GM21447 (cell line): Measurements from ENCODE around the gene DRGX.

Experiments
- ATAC-seq: cut with Tn5 transposase; IDR thresholded peaks from one replicate; pipeline ENCODE4 v1.9.1; 2021; ENCODE audit not compliant: unreplicated experiment

Gene DRGX

DNA sequence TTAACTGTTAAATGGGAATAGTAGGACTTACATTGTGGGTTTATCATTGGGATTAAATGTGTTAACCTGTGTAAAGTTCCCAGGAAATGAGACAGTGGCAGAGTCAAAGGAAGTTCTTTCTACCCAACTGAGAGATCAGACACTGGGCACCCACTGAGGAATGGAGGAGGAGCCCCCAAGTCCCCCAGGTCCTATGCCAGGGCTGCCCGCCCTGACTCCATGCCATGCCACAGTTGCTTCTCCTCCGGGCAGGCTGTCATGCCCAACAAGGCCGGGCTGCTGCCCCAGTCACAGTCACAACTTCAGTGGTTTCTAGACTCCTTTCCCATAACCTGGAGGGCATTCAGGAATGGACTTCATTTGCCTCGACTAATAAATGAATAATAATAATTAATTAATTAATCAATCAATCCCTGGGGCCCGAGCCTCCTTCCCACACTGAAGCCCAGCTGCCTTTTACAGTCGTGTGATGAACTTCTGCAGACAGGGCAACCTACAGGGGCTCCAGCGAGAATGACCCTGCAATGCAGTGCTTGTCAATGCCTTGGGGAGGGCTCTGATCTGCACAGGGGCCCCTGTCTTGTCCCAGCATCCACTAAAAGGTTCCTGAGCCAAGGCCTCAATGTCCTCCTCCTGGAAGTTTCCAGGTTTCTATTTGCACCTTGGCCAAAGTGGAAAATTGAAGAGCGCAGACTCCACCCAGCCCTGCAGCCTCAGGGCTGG, 32.4 kb downstream of the DRGX start:
- no peak for ATAC-seq

DNA sequence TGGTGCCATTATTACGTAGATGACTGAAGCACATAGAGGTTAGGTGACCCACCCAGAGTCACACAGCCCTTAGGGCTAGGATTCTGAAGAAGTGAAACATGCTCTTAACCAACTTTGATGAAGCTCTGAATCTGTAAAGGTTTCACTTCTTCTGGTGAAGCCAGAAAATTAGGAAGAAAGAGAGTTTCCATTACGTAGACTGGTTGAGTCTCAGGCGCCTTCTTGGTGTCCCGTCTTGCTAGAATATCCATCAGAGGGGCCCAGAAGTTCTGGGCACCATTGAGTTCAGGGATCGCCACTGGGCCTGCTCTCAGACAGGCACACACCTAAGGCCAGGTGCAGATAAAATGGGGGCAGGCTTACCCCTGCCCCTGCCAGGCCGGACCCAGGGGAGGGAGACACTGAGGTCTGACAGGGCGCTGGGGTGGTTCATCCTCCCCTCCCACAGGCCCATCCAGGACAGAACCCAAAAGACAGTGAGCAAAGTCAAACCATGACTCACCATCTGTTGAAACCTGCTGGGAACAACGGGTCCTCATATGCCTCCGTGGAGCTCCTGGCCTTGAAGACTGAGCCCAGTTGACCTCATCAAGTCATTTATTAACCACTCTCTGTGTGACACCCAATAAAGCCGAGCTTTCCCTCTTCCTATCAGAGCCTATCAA, 33.2 kb downstream of the DRGX start:
- ATAC-seq, result peak; percentile 92

DNA sequence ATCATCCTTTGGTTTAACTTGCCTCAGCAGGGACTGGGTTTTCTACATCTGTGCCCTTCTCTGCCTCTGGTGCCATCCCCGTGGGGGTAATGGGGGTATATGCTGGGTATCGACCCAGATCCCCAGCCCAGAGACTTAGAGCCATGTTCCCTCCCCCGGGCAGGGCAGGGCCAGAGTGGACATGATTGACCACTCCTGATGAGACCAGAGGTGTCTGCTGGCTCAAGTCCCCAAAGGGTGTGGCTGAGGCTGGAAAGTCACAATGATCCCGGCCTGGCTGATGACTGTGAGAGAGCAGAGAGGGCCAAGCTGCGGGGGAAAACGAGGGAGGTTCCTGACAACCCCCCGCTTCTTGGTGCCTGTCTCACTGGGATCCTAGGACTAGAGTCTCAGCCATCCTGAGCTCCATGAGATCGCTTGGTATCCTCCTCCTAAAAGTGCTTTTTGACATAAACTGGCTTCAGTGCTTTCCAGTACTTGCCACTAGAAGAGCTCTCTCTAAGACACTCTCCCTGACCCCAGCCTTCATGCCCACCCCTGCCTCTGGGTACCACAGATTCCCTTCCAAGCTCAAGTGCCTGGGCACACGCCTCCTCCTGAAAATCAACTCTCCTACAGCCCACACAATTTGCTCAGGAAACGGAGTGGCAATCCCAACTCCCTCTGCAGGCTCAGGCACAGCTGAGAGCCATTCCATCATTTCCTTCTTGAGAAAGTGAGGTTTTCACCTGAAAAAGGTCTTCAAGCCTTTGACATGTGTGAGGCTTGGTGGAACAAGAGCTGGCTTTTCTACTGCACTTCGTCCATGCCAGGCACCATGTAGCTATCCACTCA, 33.9 kb downstream of the DRGX start:
- no peak for ATAC-seq

DNA sequence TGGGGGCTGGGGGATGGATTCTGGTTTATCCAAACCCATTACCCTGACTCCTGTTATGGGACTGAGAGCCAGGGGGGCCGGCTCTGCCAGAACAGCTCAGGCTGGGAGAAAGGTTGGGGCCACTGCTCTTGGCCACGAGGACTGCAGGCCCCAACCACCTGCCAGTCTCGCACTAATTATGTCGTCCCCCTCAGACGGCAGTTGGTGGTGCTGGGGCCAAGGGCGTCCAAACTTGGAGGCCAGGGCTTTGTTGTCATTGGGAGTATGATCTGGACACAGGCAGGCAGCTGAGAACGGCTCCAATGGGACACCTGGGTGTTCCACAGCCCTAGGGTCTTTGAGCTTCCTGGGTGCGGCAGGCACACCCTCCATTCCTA, 34.7 kb downstream of the DRGX start:
- no peak for ATAC-seq

DNA sequence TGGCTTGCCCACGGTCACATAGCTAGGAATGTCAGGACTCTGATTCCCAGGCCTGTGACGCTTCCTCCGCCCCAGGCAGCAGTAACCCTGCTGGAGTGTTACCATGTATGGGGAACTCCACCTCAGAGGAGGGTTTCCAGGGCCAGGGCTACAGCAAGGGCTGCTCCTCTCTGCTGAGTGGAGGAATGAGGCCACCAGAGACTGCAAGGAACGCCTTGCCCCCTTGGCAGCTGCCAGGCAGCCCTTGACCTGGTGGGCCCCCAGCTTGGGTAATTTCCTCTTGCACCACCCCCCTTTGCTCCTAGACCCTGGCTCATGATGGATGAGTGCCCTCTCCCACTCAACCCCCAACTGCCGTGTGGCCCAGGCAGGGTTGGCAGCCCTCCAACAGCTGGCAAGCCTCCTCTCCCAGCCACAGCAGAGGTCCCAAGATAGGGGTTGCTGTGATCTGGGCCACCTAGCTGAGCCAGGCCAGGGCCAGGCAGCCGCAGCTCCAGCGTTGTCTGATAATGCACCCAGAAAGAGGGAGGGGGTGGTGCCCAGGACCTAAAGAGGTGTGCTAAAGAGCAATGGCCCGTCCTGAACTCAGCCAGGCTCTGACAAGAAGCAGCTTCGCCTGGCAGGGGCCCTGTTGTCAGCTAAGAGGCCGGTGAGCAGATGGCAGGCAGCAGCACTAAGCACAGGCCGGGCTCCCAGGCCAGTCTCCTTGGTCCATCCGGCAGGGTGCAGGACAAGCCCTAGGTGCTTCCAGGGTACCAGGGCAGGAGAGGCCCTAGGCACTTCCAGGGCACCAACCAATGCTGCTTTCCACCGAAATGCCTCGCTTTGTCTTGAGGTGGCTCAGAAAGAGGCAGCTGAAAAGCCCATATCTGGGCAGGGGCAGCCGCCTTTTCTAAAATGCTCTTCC, 35.4 kb downstream of the DRGX start:
- no peak for ATAC-seq

DNA sequence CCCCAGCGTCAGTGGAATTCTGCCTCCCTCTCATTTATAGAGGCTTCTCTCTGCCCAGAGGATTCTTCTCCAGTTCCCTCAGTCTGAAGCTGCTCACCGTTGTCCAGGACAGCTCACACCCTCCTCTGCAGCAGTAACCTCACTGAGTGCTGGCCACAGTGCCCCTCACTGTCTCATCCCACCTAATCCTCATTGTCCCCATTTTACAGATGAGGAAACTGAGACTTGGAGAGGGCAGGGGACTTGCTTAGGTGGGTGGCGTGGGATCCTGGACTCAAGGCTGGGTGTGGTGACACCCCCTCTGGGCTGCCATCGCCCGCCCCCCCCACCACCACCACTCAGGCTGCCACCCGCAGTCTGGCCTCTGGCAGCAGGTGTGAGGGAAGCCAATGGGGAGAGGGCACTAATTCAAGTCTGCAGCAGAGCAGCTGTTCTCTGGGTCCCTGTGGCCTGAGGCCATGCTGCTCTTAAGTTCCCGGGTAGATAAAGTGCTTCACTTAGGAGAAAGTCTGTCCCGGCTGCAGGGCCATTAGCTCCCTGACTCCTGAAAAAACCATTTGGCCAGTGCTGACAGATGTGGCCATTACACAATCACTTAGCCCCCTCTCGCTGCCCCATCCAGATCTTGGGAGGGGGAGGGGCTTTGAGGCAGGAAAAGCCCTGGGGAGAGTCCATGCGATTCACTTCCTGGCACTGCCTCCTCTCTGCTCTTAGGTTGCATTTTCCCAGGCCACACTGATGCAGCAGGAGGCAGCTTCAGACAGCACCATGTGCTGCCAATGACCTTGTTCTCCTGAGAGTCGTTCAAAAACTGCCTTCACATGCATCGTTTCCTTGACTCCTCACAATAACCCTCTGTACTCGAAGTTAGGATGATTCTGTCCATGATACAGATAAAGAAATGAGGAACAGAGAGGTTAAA, 36.3 kb downstream of the DRGX start:
- ATAC-seq, result no peak

DNA sequence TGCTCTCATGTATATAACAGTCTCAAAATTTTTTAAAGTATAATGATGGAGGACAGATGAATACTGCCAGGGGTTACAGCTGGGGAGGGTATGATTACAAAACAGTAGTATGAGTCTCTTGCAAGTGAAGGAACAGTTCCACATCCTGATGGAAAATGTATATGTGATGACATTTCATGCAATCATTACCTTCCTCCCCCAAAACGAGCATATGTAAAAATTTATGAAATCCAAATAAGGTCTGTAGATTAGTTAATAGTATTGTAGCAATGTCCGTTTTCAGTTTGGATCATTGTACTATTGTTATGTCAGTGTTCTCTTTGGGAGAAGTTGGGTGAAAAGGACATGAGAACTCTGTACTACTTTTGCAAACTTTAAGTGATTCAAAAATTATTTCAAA, 38.0 kb downstream of the DRGX start:
- no peak for ATAC-seq

DNA sequence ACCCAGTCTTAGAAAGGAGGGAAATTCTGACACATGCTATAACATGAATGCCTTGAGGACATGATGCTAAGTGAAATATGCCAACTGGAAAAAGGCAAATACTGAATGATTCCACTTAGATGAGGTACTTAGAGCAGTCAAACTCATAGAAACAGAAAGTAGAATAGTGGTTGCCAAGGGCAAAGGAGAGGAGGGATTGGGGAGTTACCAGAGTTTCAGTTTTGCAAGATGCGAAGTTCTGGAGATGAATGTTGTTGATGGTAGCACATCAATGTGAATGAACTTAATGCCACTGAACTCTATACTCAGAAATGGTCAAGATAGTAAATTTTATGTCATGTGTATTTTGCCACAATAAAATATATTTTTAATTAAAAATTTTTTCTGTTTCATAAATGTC, 38.9 kb downstream of the DRGX start:
- no peak for ATAC-seq

DNA sequence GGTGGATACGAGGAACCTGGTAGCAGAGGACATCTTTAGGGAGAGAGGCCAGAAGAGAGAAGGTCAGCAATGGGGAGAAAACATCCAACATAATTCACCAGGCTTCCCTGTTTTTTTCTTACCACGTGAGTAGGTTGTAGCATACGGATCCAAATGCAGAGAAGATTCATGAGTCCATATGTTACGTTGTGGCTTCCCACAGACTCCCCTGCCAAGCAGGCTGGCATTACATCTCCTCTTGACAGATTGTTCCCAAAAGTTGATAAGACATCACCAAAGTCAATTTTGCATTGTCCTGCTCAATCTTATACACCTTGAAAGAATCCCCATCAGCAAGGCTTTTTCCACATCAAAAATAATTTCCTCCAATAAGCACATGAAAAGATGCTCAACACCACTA, 39.7 kb downstream of the DRGX start:
- no peak for ATAC-seq

DNA sequence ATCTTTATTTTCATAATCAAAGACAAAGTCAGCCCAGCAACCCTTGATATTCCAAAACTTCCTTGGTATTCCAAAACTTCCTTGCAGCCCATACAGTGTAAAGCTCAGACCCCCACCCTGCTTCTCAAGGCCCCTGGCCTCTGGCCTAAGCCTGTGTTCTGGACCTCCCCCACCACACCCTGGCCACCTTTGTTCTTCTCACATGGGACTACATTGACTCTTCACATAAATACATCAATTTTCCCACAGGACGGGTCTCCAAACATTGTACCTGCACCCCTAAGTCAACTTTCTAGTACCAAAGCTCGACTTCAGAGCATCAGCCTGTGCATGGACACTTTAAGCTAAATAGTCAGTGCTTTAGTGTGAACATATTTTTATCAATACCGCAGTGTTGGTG, 40.7 kb downstream of the DRGX start:
- ATAC-seq, result no peak

DNA sequence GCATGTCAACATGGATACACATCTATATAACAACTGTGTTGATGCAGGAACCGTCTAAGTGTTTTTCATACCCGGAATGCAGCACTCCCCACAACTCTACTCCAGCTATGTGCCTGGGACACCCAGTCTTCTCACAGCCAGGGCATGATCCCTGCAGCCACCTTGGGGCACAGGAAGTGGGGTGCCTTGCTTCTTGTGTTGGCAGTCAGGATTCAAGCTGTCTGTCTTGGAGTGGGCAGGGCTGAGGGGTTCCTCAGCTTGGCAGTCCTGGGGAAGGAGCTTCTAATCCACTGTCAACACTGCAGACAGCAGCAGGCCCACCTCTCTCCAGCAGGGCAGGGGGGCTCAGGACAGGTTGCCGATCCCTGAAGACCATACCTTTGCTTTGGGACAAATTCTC, 41.3 kb downstream of the DRGX start:
- ATAC-seq, result no peak

DNA sequence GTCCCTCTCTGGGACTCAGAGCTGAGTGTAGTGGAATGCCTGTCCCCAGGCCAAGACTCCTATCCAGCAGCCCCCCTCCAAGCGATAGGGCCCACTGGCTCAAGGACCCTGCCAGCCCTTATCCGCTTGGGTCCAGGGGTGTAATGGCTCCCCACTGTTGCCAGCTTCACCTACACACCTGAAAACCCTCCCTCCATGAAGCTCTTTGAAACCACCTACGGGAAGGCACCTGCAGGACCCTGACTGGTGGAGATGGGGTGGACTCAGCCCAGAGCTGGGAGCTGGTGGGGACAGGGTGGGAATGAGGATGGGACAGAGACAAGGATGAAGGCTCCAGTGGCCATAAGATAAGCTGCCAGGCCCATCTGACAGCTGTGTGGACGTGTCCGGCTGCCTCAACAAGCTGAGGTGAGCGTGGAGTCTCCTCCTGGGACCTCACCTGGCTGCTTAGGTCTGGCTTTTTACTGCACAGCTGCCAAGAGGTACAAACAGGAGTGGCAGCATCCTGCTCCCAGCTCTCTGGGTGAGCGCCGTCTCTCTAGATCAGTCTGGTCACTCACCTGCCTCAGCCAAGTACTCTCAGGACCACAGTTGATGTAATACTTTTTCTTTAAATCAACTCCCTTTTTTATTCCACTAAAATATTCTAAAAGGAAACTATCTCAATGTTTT, 41.9 kb downstream of the DRGX start:
- no peak for ATAC-seq

DNA sequence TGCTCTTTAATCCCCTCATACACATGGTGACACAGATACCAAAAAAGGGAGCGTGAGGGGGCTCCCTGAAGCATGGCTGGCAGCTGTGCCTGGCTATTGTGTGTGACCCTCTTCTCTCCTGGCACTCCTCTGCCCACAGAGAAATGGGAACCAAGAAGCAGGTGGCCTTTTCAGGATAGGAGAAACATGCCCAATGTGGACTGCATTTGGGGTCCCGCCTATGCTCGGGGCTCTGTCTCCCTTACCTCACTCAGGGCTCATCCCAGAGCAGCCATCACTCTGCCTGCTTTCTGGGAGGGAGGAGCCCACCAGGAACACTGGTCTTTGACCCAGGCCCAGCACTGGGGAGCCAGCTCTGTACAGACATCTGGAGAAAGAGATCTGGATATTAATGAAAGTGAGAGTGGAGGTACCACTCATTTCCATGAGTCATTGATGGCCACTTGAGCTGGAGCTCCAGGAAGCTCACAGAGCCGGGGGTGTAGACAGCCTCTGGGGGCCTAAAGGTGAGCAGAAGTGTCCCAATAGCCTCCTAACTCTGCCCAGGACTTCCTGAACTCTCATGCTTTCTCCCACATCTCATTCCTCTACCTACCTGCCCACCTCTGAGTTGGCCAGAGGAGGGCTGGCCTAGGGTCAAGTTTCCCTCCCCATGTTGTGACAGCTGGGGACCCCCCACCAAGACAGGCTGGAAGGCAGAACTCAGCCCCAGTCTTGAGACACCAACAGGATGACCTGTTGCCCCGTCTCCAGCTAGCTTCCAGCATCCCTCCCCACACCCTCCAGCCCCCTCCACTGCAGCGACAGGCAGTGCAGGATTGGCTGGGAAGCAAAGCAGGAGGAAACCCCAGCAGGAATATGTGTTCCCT, 42.6 kb downstream of the DRGX start:
- ATAC-seq, result no peak

DNA sequence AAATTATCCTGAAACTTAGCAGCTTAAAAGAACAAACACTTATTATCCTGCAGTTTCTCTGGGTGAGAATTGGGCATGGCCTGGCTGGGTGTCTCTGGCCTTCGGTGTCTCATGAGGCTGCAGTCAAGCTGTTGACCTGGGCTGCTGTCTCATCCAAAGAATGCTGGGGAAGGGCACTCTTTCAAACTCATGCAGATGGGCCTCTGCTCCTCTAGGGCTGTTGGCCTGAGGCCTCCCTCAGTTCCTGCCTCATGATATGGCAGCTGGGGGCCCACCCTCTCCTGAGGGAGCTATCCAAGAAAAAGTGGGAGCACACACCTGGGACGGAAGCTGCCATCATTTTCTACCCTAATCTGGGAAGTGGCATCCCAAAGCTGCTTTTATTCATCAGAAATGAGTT, 43.6 kb downstream of the DRGX start:
- ATAC-seq, result no peak

DNA sequence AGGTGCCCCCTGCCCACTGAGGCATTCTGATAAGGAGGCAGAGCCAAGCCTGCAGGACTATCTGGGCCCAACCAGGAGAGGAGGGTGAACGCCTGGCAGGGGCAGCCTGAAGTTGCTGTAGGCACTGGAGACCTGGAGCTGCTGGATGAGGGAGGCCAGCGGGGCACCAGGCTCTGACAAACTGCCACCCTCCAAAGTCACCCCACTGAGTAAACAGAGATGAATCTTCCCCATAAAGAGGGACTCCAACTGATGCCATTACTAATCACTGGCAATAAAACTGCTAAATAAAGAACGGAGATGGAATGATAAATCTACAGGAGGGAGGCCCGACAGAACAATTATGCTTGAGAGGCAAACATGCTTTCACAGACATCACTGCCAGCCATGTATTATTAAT, 44.2 kb downstream of the DRGX start:
- ATAC-seq, result no peak

DNA sequence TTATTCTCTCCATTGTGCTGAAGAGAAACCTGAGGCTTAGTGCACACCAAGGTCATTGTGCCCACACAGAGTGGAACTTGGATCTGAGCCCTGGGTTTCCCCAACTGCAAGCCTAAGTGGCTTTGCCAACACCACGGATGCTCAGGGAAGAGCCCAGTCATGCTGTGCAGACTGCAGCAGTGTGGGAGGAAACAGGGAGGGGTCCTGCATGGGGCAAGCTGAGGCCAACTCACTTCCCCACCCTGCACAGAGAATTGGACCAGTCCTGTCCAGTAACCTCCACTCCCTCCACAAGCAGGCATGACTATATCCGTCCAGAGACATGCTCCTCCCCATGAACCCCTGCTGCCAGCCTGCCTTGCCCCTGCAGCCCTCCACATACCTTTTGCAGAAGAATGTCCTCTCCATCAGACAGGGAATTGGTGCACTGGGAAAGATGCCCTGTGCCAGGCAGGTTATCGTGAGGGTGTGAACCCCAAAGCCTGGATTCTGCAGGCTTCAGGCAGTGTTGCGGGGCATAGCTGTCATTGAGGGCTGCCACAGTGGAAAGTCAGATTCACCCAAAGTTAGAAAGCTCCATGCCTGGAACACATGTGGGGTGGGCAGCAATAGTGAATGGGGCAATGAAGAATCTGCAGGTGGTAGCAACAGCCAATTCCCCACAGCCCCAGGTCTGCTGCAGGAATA, 44.9 kb downstream of the DRGX start:
- no peak for ATAC-seq

DNA sequence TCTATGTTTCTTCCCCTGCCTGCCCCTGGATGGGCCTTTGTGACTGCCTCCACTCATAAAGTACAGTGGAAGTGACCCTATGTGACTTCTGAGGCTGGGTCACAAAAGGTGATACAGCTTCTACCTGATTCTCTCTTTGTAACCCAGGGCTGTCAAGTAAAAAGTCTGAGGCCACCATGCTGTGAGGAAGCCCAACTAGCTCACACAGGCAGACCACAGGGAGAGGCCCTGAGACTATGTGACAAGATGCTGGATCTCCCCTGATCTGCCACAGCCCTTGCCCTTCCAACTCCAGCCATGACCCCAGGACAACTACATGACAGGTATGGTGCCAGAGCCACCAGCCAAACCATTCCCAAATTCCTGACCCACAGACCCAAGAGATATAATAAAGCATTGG, 45.8 kb downstream of the DRGX start:
- ATAC-seq, result no peak

DNA sequence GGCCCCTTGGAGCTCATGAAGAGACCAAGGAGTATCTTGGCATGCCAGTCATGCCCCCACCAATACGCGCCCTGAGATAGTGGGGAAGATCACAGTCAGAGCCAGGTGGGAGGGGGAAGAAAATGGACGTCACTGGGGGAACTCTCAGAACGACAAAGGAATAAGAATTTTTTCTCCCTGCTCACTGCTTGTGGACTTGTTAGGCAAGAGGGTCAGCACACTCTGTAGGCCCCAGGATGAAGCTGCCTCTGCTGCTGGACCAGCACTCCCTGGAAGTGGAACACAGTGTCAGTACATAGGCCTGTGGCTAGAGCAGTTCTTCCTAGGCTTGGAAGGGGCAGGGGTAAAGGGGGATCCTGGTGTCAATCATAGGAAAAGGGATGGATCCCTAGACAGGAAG, 46.5 kb downstream of the DRGX start:
- ATAC-seq, result no peak
